Sigmoid colon (tissue), 7 donors: ENCODE measurements around the gene HIF1A. TPM values are rescaled to one million over a fixed set of nuclear protein-coding genes. Genes with fewer than 3 reads are reported as not detected.

Experiments used
- DNase-seq: peaks from one replicate; pipeline ENCODE4 v3.0.0-alpha.2; 2019
- H3K27ac ChIP-seq, 4 donors: fragments of 200-600 bp; sonication (generic); one replicate each; pipeline ENCODE4 v1.5.1; 2016 to 2019; ENCODE audit warnings: mild to moderate bottlenecking in 1 of 4
- H3K27me3 ChIP-seq, 3 donors: fragments of 200-600 bp; sonication (generic); one replicate each; pipeline ENCODE4 v1.5.1; 2019; ENCODE audit warnings: mild to moderate bottlenecking in 1 of 3
- H3K36me3 ChIP-seq, 4 donors: fragments of 200-600 bp; sonication (generic); one replicate each; pipeline ENCODE4 v1.5.1; 2016 to 2019
- H3K4me1 ChIP-seq, 4 donors: fragments of 200-600 bp; sonication (generic); one replicate each; pipeline ENCODE4 v1.5.1; 2017 to 2019
- H3K4me3 ChIP-seq, 4 donors: fragments of 200-600 bp; sonication (generic); one replicate each; pipeline ENCODE4 v1.5.1; 2017 to 2019; ENCODE audit warnings: mild to moderate bottlenecking in 2 of 4, moderate library complexity in 1 of 4
- H3K9me3 ChIP-seq, 4 donors: fragments of 200-600 bp in 3 of 4; sonication (generic) in 3 of 4; one replicate each; pipeline versions ENCODE4 v1.5.1 to v1.6.1; 2013 to 2019
- CTCF ChIP-seq, 4 experiments: fragments of 450-650 bp in 3 of 4; fragments of 200-600 bp in 1 of 4; IDR thresholded peaks; one replicate each; pipeline ENCODE4 v1.5.1; 2016 to 2019; ENCODE audit warnings: antibody characterized with exemption in 4 of 4, mild to moderate bottlenecking in 3 of 4, moderate library complexity in 2 of 4
- EP300 ChIP-seq, 4 donors: sonication (generic); formaldehyde crosslinking; IDR thresholded peaks; one replicate each; pipeline ENCODE4 v1.6.1; 2017; ENCODE audit warnings: antibody characterized with exemption in 4 of 4
- POLR2A ChIP-seq, 2 donors: fragments of 450-650 bp; IDR thresholded peaks; one replicate each; pipeline ENCODE4 v1.6.1; 2016; ENCODE audit warnings: antibody characterized with exemption in 2 of 2, mild to moderate bottlenecking in 2 of 2, moderate library complexity in 2 of 2
- POLR2AphosphoS5 ChIP-seq, 4 donors: sonication (generic); formaldehyde crosslinking; IDR thresholded peaks; one replicate each; pipeline ENCODE4 v1.6.1; 2017; ENCODE audit warnings: antibody characterized with exemption in 4 of 4
- WGBS, 2 donors: extraction: QIAGEN DNeasy Blood & Tissue Kit; methylation state at CpG; one replicate each; pipeline ENCODE4 v1.1.7; 2013; 5-methylcytosine and 5-hydroxymethylcytosine counted together
- intact Hi-C: fragments of 100-400 bp; cut with DNase I; formaldehyde crosslinking; loops from one replicate; pipeline ENCODE4 v1.15.1; 2023
- polyA plus RNA-seq, 3 donors: library from polyadenylated mRNA; stranded (reverse); fragments of 200-250 nt; gene quantifications; one replicate each; pipeline ENCODE4 v1.2.3, GENCODE V29; 2013
- total RNA-seq, 4 donors: library from RNA; depleted of rRNA; stranded (reverse); fragments of >200 nt; gene quantifications; one replicate each; pipeline ENCODE4 v1.1.0, GENCODE V29; 2016
- donor health status: healthy with polysubstance abuse.
- donor health status: Bipolar disorder and iron deficiency.
- donor health status: healthy.

Gene HIF1A
- total and polyA plus RNA-seq, 7 donors = 31.8 to 84.0 (median 61.7) TPM

DNA sequence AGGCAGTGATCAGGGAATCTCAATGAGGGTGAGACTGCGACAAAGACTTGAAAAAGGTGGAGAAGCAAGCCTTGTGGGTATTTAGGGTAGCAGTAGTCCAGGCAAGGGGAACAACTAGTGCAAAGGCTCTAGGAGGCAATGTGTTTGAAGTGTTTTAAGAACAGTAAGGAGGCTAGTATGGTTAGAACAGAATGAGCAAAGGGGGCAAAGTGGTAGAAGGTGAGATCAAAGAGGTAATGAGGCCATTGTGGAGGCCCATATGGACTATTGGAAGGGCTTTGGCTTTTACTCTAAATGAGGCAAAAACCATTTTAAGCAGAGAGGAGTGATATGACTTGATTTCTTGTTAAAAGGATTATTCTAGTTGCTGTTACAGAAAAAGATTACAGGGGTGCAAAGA lies 16.8 kb downstream of the HIF1A start:
- intact Hi-C loops = no loop called here
- Histone ChIP-seq H3K9me3 (no peaks in the 10 kb centered on the region), H3K36me3 (no peaks in the 10 kb centered on the region), H3K27ac (no peak overlapping the region), H3K27me3 (no peaks in the 10 kb centered on the region), H3K4me3 (no peak overlapping the region), H3K4me1 (peaks cover 0 to 48% (median 28%) of the 10 kb centered on the region in 4 donors)
- 93 to 98% methylated on average over 1 of the region's 1 CpG for WGBS, 2 donors
- DNase-seq = no peak
- TF ChIP-seq POLR2AphosphoS5 (IDR thresholded peaks at IDR 0.05) = no peak
- TF ChIP-seq CTCF (IDR thresholded peaks at IDR 0.05) = no peak
- TF ChIP-seq EP300 (IDR thresholded peaks at IDR 0.05) = no peak
- no peak for TF ChIP-seq POLR2A (IDR thresholded peaks at IDR 0.05)

DNA sequence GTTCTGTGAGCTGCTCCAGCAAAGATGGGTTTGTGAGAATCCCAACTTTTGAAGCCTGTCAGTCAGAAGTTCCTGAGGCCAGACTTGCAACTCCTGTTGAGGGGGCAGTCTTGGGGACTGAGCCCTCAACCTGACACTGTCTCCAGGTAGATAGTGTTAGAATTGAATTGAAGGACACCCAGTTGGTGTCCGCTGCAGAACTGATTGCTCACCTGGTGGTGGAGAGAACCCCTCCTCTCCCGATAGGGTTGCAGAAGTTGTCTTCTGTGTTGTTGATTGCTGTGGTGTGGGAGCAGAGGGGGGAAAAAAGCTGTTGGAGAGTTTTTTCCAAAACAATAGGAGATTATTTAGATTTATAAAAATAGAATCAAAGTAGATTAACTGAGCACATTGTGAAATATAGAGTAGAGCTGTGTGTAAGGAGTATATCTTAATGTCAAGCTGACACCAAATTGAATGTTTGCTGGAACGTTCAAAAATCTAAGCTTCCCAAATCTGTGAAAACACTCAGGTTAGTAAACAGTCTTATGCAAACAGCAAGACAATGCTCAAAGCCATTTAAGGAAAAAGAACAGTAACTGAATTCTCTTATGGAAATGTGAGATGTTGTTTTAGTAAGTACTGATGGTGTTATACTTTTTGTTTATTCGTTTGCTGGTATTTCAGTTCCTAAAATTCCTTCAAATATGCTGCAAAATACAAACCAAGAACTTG lies 18.6 kb downstream of the HIF1A start:
- peaks cover 0 to 56% (median 32%) of the 10 kb centered on the region in 4 donors for H3K4me1 ChIP-seq
- H3K27me3 ChIP-seq = no peaks in the 10 kb centered on the region

GRCh38 chr14:61716956-61717355 lies 21.6 kb downstream of the HIF1A start:
- no peaks in the 10 kb centered on the region for H3K27me3 ChIP-seq
- WGBS, 2 donors = 68 to 89% methylated on average over 1 of the region's 1 CpG
- peaks cover 0 to 9% (median 0%) of the 10 kb centered on the region in 4 donors for H3K36me3 ChIP-seq
- H3K4me3 ChIP-seq = no peak overlapping the region
- intact Hi-C loops = loop anchor here (5.0 kb wide), 1 partner anchor 105 kb away; no protein-coding TSS in a partner anchor
- TF ChIP-seq EP300 (IDR thresholded peaks at IDR 0.05) = no peak
- TF ChIP-seq CTCF (IDR thresholded peaks at IDR 0.05) = no peak
- TF ChIP-seq POLR2A (IDR thresholded peaks at IDR 0.05) = no peak
- no peak for TF ChIP-seq POLR2AphosphoS5 (IDR thresholded peaks at IDR 0.05)
- DNase-seq = no peak
- no peaks in the 10 kb centered on the region for H3K9me3 ChIP-seq
- H3K27ac ChIP-seq = peak overlapping the region in 1 of 4 donors; percentile 9
- peaks cover 0 to 57% (median 30%) of the 10 kb centered on the region in 4 donors for H3K4me1 ChIP-seq

More for the DNA sequence above, 18.6 kb downstream of the HIF1A start:
- whole genome bisulfite sequencing, 2 donors = 62 to 70% methylated on average over 4 of the region's 4 CpGs
- TF ChIP-seq POLR2A (IDR thresholded peaks at IDR 0.05) = no peak
- TF ChIP-seq POLR2AphosphoS5 (IDR thresholded peaks at IDR 0.05) = no peak
- no peak for TF ChIP-seq EP300 (IDR thresholded peaks at IDR 0.05)
- TF ChIP-seq CTCF (IDR thresholded peaks at IDR 0.05) = no peak
- intact Hi-C loops = no loop called here
- H3K36me3 ChIP-seq = no peaks in the 10 kb centered on the region
- H3K9me3 ChIP-seq = no peaks in the 10 kb centered on the region
- no peak overlapping the region for H3K4me3 ChIP-seq
- H3K27ac ChIP-seq = no peak overlapping the region
- DNase-seq = no peak

DNA sequence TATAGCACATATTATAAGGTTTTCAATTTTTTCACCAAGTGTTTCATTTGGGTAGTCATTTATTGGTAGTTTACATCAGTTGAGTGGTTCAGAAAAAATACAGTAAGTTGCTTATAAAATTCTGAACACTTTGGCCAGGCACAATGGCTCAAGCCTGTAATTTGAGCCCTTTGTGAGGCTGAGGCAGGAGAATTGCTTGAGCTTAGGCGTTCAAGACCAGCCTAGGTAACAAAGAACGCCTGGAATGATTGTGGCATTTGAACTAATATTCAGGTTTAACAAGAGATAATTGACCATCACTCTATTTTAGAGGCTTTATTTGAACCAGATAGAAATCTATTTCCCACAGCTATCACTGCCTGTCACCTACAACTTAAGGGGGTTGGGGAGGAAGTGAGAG lies 22.7 kb downstream of the HIF1A start:
- H3K27me3 ChIP-seq = no peaks in the 10 kb centered on the region
- 88 to 91% methylated on average over 2 of the region's 2 CpGs for WGBS, 2 donors
- peaks cover 0 to 47% (median 27%) of the 10 kb centered on the region in 4 donors for H3K4me1 ChIP-seq
- TF ChIP-seq CTCF (IDR thresholded peaks at IDR 0.05) (no peak), POLR2AphosphoS5 (IDR thresholded peaks at IDR 0.05) (no peak), POLR2A (IDR thresholded peaks at IDR 0.05) (no peak), EP300 (IDR thresholded peaks at IDR 0.05) (no peak)
- no peak for DNase-seq
- peaks cover 0 to 19% (median 4%) of the 10 kb centered on the region in 4 donors for H3K36me3 ChIP-seq
- no peak overlapping the region for H3K27ac ChIP-seq
- intact Hi-C loops = loop anchor here (5.0 kb wide), 1 partner anchor 106 kb away; no protein-coding TSS in a partner anchor
- H3K9me3 ChIP-seq = no peaks in the 10 kb centered on the region
- no peak overlapping the region for H3K4me3 ChIP-seq
